ENCODE data around the gene FOSB. TPM values are rescaled to one million over a fixed set of nuclear protein-coding genes. Genes with fewer than 3 reads are reported as not detected.

The FOSB gene
- total RNA-seq, 4 donors from 2014 or later, result 0.85 to 56.1 (median 9.6) TPM

DNA sequence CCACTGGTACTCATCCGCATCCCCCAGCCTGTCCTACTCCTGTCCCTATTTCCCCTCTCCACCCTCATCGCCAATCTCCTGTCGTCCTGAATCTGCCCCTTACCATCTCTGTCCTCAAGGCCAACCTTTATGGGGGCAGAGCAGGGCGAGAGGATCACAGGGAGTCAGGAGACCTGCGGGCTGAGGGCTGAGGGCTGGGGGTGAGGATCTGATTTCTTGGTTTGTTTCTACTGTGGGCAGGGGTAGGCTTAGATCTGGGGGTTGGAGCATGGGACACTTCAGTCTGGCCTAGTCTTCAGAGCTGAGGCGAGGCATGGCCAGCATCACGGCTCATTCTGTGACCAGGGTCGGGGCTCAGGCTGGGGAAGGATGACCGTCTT lies 27.5 kb upstream of the FOSB start:
- DNase-seq, result no peak
- no peaks in the 10 kb centered on the region for H3K36me3 ChIP-seq
- peak overlapping the region; percentile 58 to 91 (median 70) for H3K4me3 ChIP-seq
- no peaks in the 10 kb centered on the region for H3K9me3 ChIP-seq
- no peaks in the 10 kb centered on the region for H3K27me3 ChIP-seq
- TF ChIP-seq, protein P1, sequence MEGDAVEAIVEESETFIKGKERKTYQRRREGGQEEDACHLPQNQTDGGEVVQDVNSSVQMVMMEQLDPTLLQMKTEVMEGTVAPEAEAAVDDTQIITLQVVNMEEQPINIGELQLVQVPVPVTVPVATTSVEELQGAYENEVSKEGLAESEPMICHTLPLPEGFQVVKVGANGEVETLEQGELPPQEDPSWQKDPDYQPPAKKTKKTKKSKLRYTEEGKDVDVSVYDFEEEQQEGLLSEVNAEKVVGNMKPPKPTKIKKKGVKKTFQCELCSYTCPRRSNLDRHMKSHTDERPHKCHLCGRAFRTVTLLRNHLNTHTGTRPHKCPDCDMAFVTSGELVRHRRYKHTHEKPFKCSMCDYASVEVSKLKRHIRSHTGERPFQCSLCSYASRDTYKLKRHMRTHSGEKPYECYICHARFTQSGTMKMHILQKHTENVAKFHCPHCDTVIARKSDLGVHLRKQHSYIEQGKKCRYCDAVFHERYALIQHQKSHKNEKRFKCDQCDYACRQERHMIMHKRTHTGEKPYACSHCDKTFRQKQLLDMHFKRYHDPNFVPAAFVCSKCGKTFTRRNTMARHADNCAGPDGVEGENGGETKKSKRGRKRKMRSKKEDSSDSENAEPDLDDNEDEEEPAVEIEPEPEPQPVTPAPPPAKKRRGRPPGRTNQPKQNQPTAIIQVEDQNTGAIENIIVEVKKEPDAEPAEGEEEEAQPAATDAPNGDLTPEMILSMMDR (IDR thresholded peaks at IDR 0.05), result no peak
- TF ChIP-seq POLR2A (IDR thresholded peaks at IDR 0.05), result no peak
- peaks cover 0 to 20% (median 7%) of the 10 kb centered on the region in 4 donors for H3K4me1 ChIP-seq
- peak overlapping the region; percentile 72 to 95 (median 90) for H3K27ac ChIP-seq

DNA sequence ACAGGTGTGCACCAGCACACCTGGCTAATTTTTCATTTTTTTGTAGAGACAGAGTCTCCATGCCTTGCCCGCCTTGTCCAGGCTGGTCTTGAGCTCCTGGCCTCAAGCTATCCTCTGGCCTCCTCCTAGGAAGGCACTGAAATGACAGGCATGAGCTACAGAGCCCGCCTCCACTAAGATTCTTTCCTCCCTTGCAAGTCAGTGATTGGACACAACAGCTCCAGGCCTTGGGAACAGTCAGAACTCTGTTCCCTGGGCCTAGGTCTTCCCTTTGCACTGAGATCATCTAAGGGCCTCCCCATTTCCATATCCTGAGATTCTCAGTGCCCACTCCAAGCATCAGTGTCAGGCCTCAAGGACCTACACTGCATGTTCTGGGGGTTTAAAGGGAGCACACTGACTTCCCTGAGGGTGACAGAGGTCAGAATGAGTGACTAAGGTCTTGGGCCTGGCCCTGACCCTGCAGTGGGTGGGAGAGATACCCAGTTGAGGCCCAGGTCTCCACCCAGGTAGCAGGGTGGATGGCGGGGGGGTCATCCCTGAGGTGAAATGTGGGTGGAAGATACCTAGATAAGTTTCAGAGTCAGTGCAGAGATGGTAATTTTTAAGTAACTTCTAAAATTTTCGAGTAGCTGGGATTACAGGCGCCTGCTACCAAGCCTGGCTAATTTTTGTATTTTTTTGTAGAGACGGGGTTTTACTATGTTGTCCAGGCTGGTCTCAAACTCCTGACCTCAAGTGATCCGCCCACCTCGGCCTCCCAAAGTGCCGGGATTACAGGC lies 26.7 kb upstream of the FOSB start:
- no peak overlapping the region for H3K4me3 ChIP-seq
- H3K27me3 ChIP-seq, result no peaks in the 10 kb centered on the region
- H3K9me3 ChIP-seq, result no peaks in the 10 kb centered on the region
- no peaks in the 10 kb centered on the region for H3K36me3 ChIP-seq
- H3K4me1 ChIP-seq, result peaks cover 0 to 22% (median 7%) of the 10 kb centered on the region in 4 donors
- H3K27ac ChIP-seq, result peak overlapping the region in 1 of 4 donors; percentile 93
- no peak for DNase-seq
- TF ChIP-seq POLR2A (IDR thresholded peaks at IDR 0.05), result no peak
- TF ChIP-seq, protein P1 (IDR thresholded peaks at IDR 0.05), result no peak

DNA sequence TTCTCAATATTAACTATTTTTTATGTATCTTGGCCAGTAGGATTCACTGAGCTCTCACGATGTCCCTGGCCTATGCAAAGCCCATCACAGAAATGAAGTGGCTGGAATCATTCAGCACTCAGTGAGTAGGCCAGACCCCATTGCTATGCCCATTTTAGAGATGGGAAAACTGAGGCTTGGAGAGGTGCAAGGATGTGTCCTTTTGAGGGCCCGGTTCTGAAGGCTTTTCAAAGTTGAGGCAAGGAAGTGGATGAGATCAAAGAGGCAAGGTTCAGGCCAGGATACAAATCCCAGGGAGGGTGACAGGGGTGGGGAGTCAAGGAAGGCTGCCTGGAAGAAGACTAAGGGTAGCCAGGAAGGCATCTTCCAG lies 25.4 kb upstream of the FOSB start:
- H3K4me1 ChIP-seq, result peaks cover 3 to 26% (median 7%) of the 10 kb centered on the region in 4 donors
- H3K27me3 ChIP-seq, result no peaks in the 10 kb centered on the region
- no peaks in the 10 kb centered on the region for H3K9me3 ChIP-seq
- DNase-seq, result no peak
- peak overlapping the region; percentile 69 to 94 (median 78) for H3K27ac ChIP-seq
- no peak overlapping the region for H3K4me3 ChIP-seq
- H3K36me3 ChIP-seq, result no peaks in the 10 kb centered on the region
- TF ChIP-seq POLR2A (IDR thresholded peaks at IDR 0.05), result no peak
- TF ChIP-seq, protein P1 (IDR thresholded peaks at IDR 0.05), result no peak

DNA sequence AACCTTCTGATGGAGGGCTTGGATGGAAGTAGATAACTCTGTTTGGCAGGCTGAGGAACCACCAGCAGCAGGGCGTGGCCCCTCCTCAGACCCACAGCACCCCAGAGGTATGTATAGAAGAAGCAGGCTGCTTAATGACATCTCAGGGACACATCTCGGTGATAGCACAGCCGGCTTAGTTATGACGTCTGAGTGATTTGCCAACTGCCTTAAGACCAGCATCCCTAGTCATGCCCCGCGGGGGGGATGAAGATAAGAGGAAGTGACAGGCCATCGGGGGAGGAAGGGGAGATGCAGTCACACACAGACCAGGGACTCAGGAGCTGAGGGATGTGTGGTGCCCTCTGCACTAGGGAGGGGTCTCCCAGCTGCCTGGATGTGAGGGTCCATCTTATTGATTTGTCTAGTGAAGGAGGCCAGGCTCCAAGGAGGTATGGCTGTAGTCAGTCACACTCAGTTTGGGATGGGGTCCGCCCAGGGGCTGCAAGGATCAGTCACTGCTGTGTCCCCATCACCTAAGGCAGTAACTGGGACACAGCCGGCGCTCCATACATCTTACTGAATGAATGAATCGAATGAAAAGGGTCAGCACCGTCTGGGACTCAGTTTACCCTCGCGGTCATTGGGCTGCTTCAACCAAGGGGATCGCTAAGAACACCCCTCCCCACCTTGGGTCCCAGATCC lies 24.9 kb upstream of the FOSB start:
- peaks cover 3 to 28% (median 7%) of the 10 kb centered on the region in 4 donors for H3K4me1 ChIP-seq
- DNase-seq, result peak in 2 of 3 donors; percentile 69 to 78
- H3K27me3 ChIP-seq, result no peaks in the 10 kb centered on the region
- H3K27ac ChIP-seq, result peak overlapping the region; percentile 69 to 94 (median 78)
- H3K36me3 ChIP-seq, result no peaks in the 10 kb centered on the region
- TF ChIP-seq POLR2A (IDR thresholded peaks at IDR 0.05), result no peak
- TF ChIP-seq, protein P1 (IDR thresholded peaks at IDR 0.05), result no peak
- no peaks in the 10 kb centered on the region for H3K9me3 ChIP-seq
- peak overlapping the region; percentile 29 to 57 (median 54) for H3K4me3 ChIP-seq

DNA sequence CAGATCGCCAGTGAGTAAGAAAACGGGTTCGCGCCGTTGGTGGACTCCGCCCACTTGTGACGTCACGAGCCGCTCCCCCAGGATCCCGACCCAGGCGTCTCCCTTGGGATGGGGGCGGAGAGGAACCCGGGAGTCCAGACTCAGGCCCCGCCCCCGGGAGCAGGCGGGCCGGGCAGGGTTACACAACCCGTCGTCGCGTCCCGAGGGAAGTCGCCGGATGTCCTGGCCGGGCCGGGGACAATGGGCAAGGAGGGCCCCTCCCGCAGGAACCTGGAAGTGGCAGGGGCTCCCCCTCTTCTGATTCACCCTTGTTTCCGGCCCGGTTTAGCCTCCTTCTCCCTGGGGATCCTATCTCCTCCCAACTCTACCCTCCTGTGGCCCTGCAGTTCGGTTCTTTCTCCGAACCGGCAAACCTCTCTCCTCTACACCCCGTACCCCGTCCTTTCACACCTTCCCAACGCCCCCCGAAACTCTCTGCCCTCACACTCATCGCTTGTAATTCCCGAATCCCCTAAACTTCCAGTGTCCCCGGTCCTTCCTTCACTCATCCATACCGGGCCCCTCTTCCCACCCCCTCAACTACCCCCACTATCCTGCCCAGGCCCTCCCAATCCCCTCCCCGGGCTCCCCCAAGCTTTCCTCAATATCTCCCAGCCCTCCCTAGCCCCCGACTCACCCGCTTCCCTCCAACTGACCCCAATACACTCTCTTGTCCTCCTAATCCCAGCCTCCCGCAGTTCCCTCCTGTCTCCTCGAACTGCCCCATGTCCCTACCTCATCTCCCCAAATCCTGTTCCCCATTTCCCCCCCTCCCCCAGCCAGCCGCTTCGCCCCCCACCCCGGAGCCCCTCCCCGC lies 24.1 kb upstream of the FOSB start:
- peak; percentile 43 to 73 for TF ChIP-seq POLR2A (IDR thresholded peaks at IDR 0.05)
- TF ChIP-seq, protein P1 (IDR thresholded peaks at IDR 0.05), result no peak
- Histone ChIP-seq H3K27me3 (no peaks in the 10 kb centered on the region), H3K36me3 (no peaks in the 10 kb centered on the region), H3K4me3 (peak overlapping the region; percentile 29 to 57 (median 54)), H3K9me3 (no peaks in the 10 kb centered on the region), H3K27ac (peak overlapping the region; percentile 69 to 94 (median 78)), H3K4me1 (peaks cover 5 to 35% (median 8%) of the 10 kb centered on the region in 4 donors)
- DNase-seq, result peak; percentile 78 to 99 (median 97)

Measured in Peyer's patch (tissue), 4 donors.